Tibial artery (tissue), 4 donors: ENCODE data around the gene SLC38A8.

Source experiments
- DNase-seq, 2 donors: peaks; one replicate each; pipeline ENCODE4 v3.0.0-alpha.2; 2019
- H3K27ac ChIP-seq, 2 donors: fragments of 200-600 bp; sonication (generic) in 1 of 2; 1 replicate in 1 of 2; 2 replicates in 1 of 2; pipeline ENCODE4 v1.5.1; 2018 to 2019; ENCODE audit warnings: mild to moderate bottlenecking in 1 of 2
- H3K27me3 ChIP-seq, 2 donors: fragments of 200-600 bp; sonication (generic) in 1 of 2; one replicate each; pipeline versions ENCODE4 v1.5.1 to v1.6.0; 2016 to 2019
- H3K36me3 ChIP-seq, 3 donors: fragments of 200-600 bp; sonication (generic) in 2 of 3; one replicate each; pipeline ENCODE4 v1.5.1; 2016 to 2019; ENCODE audit warnings: mild to moderate bottlenecking in 2 of 3
- H3K4me1 ChIP-seq, 4 donors: fragments of 200-600 bp; sonication (generic) in 2 of 4; 1 replicate in 3 of 4; 2 replicates in 1 of 4; pipeline ENCODE4 v1.5.1; 2016 to 2019
- H3K4me3 ChIP-seq, 2 donors: fragments of 200-600 bp; sonication (generic) in 1 of 2; 1 replicate in 1 of 2; 2 replicates in 1 of 2; pipeline ENCODE4 v1.5.1; 2018 to 2019; ENCODE audit warnings: mild to moderate bottlenecking in 2 of 2
- H3K9me3 ChIP-seq, 3 donors: fragments of 200-600 bp; sonication (generic) in 1 of 3; one replicate each; pipeline ENCODE4 v1.5.1; 2016 to 2019
- intact Hi-C: fragments of 100-400 bp; cut with DNase I; formaldehyde crosslinking; loops from one replicate; pipeline ENCODE4 v1.15.0; 2023; ENCODE audit warnings: low total_unique reads
- TF ChIP-seq, protein P1 (sequence below), 2 experiments: fragments of 200-600 bp in 1 of 2; fragments of 450-650 bp in 1 of 2; IDR thresholded peaks; one replicate each; pipeline ENCODE4 v1.5.1; 2017 to 2019; ENCODE audit warnings: antibody characterized with exemption in 2 of 2, mild to moderate bottlenecking in 1 of 2, moderate library complexity in 1 of 2

SLC38A8 gene

DNA sequence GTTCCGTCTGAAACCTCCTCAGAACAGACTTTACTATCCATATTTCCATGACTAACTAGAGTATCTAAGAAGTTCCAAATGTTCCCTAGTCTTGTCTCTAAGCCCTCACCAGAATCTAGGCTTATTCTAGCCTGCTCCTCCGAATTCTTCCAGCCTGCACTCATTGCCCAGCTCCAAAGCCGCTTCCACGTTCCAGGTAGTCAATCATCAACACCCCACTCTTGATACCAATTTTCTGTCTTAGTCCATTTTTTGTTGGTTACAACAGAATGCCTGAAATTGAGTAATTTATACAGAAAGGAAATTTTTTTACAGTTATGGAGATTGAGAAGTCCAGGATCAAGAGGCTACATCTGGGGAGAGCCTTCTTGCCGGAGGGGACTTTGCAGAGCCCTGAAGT, 21.1 kb downstream of the SLC38A8 start:
- Histone ChIP-seq H3K27ac (no peak overlapping the region), H3K27me3 (peaks cover 0 to 11% of the 10 kb centered on the region in 2 donors), H3K4me3 (no peak overlapping the region), H3K36me3 (no peaks in the 10 kb centered on the region), H3K9me3 (peaks cover 3 to 22% (median 10%) of the 10 kb centered on the region in 3 donors), H3K4me1 (no peaks in the 10 kb centered on the region)
- intact Hi-C loops: no loop called here
- TF ChIP-seq, protein P1, sequence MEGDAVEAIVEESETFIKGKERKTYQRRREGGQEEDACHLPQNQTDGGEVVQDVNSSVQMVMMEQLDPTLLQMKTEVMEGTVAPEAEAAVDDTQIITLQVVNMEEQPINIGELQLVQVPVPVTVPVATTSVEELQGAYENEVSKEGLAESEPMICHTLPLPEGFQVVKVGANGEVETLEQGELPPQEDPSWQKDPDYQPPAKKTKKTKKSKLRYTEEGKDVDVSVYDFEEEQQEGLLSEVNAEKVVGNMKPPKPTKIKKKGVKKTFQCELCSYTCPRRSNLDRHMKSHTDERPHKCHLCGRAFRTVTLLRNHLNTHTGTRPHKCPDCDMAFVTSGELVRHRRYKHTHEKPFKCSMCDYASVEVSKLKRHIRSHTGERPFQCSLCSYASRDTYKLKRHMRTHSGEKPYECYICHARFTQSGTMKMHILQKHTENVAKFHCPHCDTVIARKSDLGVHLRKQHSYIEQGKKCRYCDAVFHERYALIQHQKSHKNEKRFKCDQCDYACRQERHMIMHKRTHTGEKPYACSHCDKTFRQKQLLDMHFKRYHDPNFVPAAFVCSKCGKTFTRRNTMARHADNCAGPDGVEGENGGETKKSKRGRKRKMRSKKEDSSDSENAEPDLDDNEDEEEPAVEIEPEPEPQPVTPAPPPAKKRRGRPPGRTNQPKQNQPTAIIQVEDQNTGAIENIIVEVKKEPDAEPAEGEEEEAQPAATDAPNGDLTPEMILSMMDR (IDR thresholded peaks at IDR 0.05): no peak
- no peak for DNase-seq

DNA sequence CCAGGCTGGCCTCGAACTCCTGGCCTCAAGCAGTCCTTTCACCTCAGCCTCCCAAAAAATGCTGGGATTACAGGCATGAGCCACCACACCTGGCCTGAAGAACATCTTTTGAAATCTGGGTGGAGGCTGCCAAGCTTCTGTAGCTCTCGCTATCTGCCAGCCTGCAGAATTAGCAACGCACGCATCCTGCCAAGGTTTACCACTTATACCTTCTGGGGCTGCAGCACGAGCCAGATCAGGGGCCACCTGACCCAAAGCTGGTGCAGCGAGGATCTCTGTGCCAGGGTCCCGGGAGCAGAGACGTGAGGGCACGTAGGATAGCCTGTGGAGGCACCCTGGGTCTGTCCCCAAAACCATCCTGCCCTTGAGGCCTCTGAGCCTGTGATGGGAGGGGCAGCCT, 22.2 kb downstream of the SLC38A8 start:
- Histone ChIP-seq H3K27ac (no peak overlapping the region), H3K36me3 (no peaks in the 10 kb centered on the region), H3K4me1 (no peaks in the 10 kb centered on the region), H3K27me3 (peaks cover 0 to 3% of the 10 kb centered on the region in 2 donors), H3K9me3 (peaks cover 3 to 22% (median 10%) of the 10 kb centered on the region in 3 donors), H3K4me3 (no peak overlapping the region)
- DNase-seq: no peak
- intact Hi-C loops: no loop called here
- TF ChIP-seq, protein P1 (IDR thresholded peaks at IDR 0.05): no peak

- Histone ChIP-seq H3K27me3 (peaks cover 0 to 15% of the 10 kb centered on the region in 2 donors), H3K27ac (no peak overlapping the region), H3K4me3 (no peak overlapping the region), H3K4me1 (no peaks in the 10 kb centered on the region), H3K9me3 (peaks cover 3 to 22% (median 10%) of the 10 kb centered on the region in 3 donors), H3K36me3 (no peaks in the 10 kb centered on the region)
- no peak for DNase-seq
- TF ChIP-seq, protein P1 (IDR thresholded peaks at IDR 0.05): no peak
- intact Hi-C loops: no loop called here
These were observed 23.9 kb downstream of the SLC38A8 start for GRCh38 chr16:84018710-84019109.

DNA sequence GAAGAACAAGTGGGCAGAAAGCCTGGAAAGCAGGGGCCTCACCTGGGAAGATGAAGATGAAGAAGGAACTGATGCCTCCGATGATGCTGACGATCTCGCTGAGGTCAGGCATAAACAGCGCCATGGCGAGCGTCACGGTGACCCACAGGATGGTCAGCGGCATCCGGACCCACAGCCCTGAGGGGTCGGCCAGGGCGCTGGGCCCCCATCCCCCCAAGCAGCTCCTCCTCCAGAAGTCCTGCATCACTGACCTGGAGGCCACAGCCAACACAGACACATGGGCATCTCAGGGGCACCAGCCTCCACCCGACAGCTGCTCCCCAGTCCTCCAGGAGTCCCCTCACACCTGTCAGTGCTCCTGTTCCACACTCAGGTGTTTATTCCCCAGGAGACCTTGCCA, 26.1 kb downstream of the SLC38A8 start:
- H3K4me3 ChIP-seq: no peak overlapping the region
- H3K4me1 ChIP-seq: no peaks in the 10 kb centered on the region
- peaks cover 0 to 15% of the 10 kb centered on the region in 2 donors for H3K27me3 ChIP-seq
- peaks cover 0 to 15% (median 3%) of the 10 kb centered on the region in 3 donors for H3K9me3 ChIP-seq
- H3K27ac ChIP-seq: no peak overlapping the region
- no peaks in the 10 kb centered on the region for H3K36me3 ChIP-seq
- TF ChIP-seq, protein P1 (IDR thresholded peaks at IDR 0.05): no peak
- no peak for DNase-seq
- intact Hi-C loops: no loop called here

DNA sequence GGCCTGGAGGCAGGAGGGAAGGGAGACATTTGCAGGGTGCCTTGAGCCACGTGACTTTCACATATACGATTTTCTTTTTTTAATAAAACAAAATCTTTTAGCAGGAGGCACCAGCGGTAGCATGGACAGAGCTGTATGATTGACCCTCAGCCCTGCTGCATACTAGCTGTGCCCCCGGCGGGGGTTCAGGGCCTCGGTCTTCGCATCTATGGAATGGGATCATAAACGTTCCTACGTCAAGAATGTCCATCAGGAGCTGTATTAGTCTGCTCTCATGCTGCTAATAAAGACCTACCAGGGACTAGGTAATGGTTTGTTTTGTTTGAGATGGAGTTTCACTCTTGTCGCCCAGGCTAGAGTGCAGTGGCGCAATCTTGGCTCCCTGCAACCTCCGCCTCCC, 27.2 kb downstream of the SLC38A8 start:
- no peak for DNase-seq
- Histone ChIP-seq H3K4me3 (no peak overlapping the region), H3K36me3 (no peaks in the 10 kb centered on the region), H3K9me3 (peaks cover 0 to 6% (median 0%) of the 10 kb centered on the region in 3 donors), H3K4me1 (no peaks in the 10 kb centered on the region), H3K27ac (no peak overlapping the region), H3K27me3 (peaks cover 0 to 15% of the 10 kb centered on the region in 2 donors)
- intact Hi-C loops: no loop called here
- TF ChIP-seq, protein P1 (IDR thresholded peaks at IDR 0.05): no peak
